Fibroblast of skin of scalp (primary cell): Measurements from ENCODE around the gene PPP4C.

Source experiments
- DNase-seq: peaks from one replicate; pipeline ENCODE4 v3.0.0-alpha.2; 2013

PPP4C gene

GRCh38 chr16:30082545-30083090 lies 6.8 kb downstream of the PPP4C start:
- no peak for DNase-seq

- DNase-seq = no peak
Measured at GRCh38 chr16:30083216-30084055, 7.6 kb downstream of the PPP4C start.

- no peak for DNase-seq
Measured at GRCh38 chr16:30084096-30084815, 8.5 kb downstream of the PPP4C start.

DNA sequence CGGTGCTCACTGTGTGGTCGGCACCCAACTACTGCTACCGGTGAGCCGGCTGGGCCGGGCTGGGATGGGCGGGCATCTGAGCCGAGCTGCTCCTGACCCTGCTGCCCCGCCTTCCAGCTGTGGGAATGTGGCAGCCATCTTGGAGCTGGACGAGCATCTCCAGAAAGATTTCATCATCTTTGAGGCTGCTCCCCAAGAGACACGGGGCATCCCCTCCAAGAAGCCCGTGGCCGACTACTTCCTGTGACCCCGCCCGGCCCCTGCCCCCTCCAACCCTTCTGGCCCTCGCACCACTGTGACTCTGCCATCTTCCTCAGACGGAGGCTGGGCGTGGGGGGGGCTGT lies 9.0 kb downstream of the PPP4C start:
- DNase-seq = no peak

- no peak for DNase-seq
Measured at GRCh38 chr16:30085247-30085646, 9.5 kb downstream of the PPP4C start.

DNA sequence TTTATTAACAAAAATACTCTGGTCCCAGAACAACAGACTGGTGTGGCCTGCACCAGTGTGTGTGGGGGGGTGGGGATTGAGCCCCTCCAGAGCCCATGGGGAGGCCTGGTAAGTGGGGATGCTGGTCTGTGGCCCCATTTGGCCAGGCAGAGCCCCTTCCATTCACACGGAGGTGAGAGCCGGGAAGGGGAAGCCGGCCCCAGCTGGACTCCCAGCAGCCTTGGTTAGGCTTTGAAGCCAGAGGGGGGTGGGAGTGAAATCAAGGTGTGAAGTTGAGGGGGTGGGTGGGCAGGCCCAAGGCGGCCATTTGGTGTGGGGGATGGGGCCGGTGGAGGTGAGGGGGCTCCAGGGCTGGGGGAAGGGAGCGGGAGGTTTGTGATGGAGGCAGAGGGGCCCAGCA lies 10.0 kb downstream of the PPP4C start:
- DNase-seq = no peak

- no peak for DNase-seq
Measured at GRCh38 chr16:30086291-30087140, 10.7 kb downstream of the PPP4C start.

GRCh38 chr16:30087181-30087898 lies 11.5 kb downstream of the PPP4C start:
- DNase-seq = no peak

DNA sequence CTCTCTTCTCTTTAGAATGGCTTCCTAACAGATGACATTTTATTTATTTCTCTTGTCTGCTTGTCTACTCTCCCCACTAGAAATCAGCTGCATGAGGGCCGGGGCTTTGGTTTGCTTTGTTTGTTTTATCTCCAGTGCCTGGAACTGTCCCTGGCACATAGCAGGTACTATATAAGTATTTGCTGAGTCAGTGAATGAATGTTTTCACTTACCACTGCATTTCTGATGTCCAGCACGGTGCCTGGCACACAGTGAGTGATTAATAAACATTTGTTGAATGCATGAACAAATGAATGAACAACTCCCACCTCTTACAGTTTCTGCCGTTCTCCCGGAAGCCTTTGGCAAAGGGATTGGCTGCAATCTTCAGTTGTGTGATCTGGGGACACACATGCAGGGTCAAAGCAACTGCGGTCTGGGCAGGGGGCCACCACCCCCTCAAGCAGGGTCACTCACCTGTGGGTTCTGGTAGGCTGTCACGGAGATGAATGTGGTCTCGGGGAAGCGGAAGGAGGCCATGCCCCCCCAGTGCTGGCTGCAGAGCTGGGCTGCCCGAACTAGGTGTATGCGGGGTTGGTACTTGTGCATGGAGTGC lies 12.5 kb downstream of the PPP4C start:
- no peak for DNase-seq

DNA sequence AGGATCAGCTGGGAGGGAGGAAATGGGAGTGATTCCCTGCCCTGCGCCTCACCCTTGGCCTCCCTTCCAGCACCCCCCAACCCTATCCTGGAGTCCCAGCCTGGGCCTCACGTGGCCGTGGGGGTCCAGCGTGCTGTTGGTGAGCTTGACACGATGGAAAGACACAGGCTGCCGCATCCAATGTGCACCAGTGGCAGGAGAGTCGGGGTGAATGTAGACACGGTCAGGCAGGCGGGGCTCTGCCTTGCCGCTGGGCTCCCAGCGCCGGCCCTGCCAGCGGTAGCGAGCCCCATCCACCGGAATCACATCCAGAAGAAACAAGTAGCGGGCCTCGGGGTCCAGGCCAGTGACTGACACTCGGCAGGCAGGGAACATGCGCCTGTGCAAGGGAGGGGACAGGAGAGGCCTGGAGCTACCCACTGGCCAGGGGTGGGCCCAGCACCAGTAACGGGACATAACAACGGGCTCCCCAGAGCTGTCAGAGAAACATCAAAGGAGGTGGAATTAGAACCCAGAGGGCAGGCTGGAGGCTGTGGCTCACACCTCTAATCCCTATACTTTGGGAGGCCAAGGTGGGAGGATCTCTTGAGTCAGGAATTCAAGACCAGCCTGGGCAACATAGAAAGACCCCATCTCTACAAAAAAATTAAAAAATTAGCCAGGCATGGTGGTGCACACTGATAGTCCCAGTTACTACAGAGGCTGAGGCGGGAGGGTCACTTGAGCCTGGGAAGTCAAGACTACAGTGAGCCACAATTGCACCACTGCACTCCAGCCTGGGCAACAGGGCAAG lies 13.2 kb downstream of the PPP4C start:
- DNase-seq = no peak

DNA sequence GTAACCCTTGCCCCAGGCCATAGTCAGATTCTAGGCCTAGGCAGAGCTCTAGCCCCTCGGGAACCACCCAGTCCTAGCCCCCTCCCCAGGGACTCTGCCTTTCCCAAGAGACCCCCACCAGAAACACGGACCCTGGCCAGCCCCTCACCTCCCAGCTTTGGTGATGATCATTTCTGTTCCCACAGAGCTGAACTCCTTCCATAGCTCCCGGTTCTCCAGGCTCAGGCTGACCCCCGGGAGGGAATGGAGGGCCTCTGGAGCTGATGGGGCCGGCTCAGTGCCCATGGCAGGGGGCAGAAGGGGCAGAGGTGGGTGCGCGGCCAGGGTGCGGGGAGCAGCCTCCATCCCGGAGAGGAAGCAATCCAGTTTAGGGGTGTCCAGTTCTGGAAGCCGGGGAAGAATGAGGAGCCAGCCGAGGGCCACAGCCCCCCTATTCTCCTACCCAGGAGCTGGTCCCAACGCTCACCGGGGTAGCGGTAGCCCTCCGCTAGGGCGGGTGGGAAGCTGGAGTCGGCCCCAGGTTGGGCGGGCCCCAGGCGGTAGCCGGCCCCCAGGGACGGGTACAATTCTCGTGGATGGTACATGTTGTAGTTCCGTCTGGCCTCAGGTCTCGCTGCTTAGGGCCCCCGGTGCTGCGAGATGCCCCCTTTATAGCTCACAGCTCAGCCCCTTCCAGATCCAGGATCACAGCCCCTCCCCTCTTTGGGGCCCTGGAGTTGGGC lies 15.0 kb downstream of the PPP4C start:
- no peak for DNase-seq

DNA sequence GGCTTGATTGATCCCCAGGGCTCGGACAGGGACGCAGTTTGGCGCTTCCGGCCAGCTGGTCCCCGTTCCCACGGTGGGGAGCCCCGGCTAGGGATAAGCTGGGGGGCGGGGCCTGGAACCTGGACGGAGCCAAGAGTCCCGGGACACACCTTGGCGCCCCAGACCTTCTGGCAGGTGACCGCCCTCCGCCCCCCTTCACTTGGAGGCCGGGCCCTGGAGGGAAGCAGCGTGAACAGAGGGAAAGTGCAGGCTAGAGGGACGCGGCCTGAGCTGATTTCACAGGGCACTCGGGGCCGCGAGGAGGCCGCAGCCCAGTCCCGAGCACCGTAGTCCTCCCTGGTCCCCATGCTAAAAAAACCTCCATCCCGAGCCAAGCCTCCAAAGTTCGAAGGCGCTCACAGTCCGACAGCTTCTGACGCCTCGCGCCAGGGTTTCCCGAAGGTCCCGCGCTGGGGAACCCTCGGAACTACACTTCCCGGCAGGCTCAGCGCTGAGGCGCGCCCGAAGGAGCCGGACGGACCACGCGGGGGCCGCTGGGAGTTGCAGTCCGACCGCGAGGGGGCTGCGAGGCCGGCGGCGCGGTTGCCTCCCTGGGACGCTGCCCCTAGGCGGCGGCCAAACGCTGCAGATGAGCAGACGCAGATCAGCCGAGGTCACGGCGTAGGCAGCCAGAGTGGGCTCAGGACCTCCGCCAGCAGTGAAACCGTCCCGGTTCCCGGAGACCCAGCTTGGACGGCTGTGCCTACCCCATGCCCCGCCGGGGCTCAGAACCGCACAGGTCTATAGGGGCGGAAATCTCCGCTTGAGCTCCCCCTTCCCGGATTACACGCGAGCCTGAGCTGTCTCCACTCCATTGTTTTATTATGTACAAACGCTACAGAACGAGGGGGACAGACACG lies 15.9 kb downstream of the PPP4C start, which contains the start of gene TBX6:
Gene TBX6 (minus strand): TSS at position 451 of the 899 bp plus-strand sequence. CDS start 731 bp downstream, outside the sequence.
- peak; percentile 91 for DNase-seq

- DNase-seq = peak; percentile 59
Measured at GRCh38 chr16:30092373-30093010, 16.7 kb downstream of the PPP4C start.

DNA sequence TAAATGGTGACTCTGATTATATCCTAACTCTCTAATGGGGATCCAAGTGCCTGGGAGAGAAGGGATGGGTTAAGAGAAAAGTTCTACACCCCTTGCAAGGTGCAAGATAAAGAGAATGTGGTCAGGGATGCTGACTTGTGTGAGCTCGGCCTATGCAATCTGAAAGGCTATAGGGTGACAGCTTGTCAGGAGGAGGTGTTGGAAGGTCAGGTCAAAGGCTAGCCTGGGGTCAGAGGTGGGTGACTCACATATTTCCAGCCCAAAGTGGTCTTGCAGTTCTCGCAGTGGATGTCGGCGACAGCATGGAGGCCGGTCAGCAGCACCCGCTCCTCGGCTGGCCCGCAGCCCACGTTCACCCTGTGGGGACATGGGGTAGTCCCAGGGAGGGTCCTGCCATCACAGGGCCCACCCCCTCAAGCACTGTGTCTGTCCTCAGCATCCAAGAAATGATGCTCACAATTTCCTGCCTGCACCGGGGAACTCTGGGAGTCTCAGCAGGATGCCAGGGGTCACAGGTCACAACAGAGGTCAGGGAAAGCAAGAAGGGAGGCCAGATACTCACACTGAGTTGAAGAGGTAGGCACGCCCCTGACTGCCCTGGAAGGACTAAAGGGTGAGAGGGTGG lies 18.9 kb downstream of the PPP4C start:
- no peak for DNase-seq

GRCh38 chr16:30095166-30096078 lies 19.6 kb downstream of the PPP4C start:
- DNase-seq = no peak

GRCh38 chr16:30096105-30096861 lies 20.5 kb downstream of the PPP4C start, which contains the start of gene YPEL3:
YPEL3 (minus strand) TSS chr16:30096213; CDS start chr16:30095482, 731 bp downstream.
- peak; percentile 91 for DNase-seq
